Astrocyte of the spinal cord (primary cell): ENCODE results near the gene HES3.

ENCODE experiments used
- DNase-seq: peaks from one replicate; pipeline ENCODE4 v3.0.0; 2011; ENCODE audit warnings: low read depth, low spot score
- H3K4me3 ChIP-seq: 2 replicates; pipeline ENCODE4 v1.5.1; 2011; ENCODE audit warnings: low read depth, mild to moderate bottlenecking, low read length, moderate library complexity
- CTCF ChIP-seq: IDR thresholded peaks from 2 replicates; pipeline ENCODE4 v1.5.1; 2012; ENCODE audit warnings: low read depth, mild to moderate bottlenecking, low read length, inconsistent platforms
- in situ Hi-C: cut with HindIII; loops from 2 replicates; pipeline ENCODE4 v1.10.0; 2017; ENCODE audit warnings: low sequenced_read_pairs

Gene HES3

GRCh38 chr1:6268415-6268814 is 24.4 kb downstream of the HES3 start:
- in situ Hi-C loops: no loop called here
- no peak for DNase-seq
- no peak for TF ChIP-seq CTCF
- no peak overlapping the region for H3K4me3 ChIP-seq

- TF ChIP-seq CTCF: no peak
- in situ Hi-C loops: no loop called here
- DNase-seq: no peak
- no peak overlapping the region for H3K4me3 ChIP-seq
These were observed 25.3 kb downstream of the HES3 start for GRCh38 chr1:6269296-6269695.

- in situ Hi-C loops: no loop called here
- no peak for TF ChIP-seq CTCF
These were observed 25.9 kb downstream of the HES3 start for GRCh38 chr1:6269720-6270400.

GRCh38 chr1:6270401-6270800 is 26.4 kb downstream of the HES3 start:
- no peak for TF ChIP-seq CTCF
- no peak for DNase-seq
- no peak overlapping the region for H3K4me3 ChIP-seq
- in situ Hi-C loops: no loop called here

More at GRCh38 chr1:6269720-6270400, 25.9 kb downstream of the HES3 start:
- DNase-seq: no peak
- no peak overlapping the region for H3K4me3 ChIP-seq

- DNase-seq: no peak
- TF ChIP-seq CTCF: no peak
- in situ Hi-C loops: no loop called here
- no peak overlapping the region for H3K4me3 ChIP-seq
These were observed 27.0 kb downstream of the HES3 start for GRCh38 chr1:6271006-6271405.

GRCh38 chr1:6271554-6271953 is 27.6 kb downstream of the HES3 start:
- in situ Hi-C loops: no loop called here
- no peak overlapping the region for H3K4me3 ChIP-seq
- TF ChIP-seq CTCF: no peak

More at GRCh38 chr1:6271554-6271953, 27.6 kb downstream of the HES3 start:
- no peak for DNase-seq
